SK-N-SH (cell line): ENCODE data around the gene PPP3CA. TPM values are rescaled to one million over a fixed set of nuclear protein-coding genes. Genes with fewer than 3 reads are reported as not detected.

Source experiments
- CTCF ChIA-PET: fragments of 300-600, 350-600 bp; formaldehyde crosslinking; extraction: SDS; loops from one replicate; lab custom pipeline; 2021; lab: Yijun Ruan, JAX
- POLR2A ChIA-PET: fragments of 350-600 bp; sonication (Branson Sonifier 250); formaldehyde crosslinking; extraction: SDS; loops from one replicate; lab custom pipeline; 2020; ENCODE audit warnings: antibody characterized with exemption, inconsistent platforms; lab: Yijun Ruan, JAX
- DNase-seq: peaks from one replicate; pipeline ENCODE4 v3.0.0; 2012
- H2AFZ ChIP-seq: fragments of 200-600 bp; sonication (generic); 2 replicates; pipeline ENCODE4 v1.8.1; 2016; ENCODE audit warnings: antibody characterized with exemption, mild to moderate bottlenecking, low read depth
- H3F3A ChIP-seq: fragments of 200-600 bp; sonication (generic); replicated peaks from 2 replicates; pipeline ENCODE3; 2016; ENCODE audit warnings: antibody characterized with exemption, mild to moderate bottlenecking; ENCODE audit not compliant: insufficient read depth
- H3K27ac ChIP-seq, 2 experiments: fragments of 200-500 bp in 1 of 2; fragments of 200-600 bp in 1 of 2; sonication (Bioruptor generic) in 1 of 2; sonication (generic), shearing (Covaris generic) in 1 of 2; 2 replicates each; pipeline versions ENCODE4 v1.5.1 to v1.6.1; 2014 to 2016; ENCODE audit warnings: low read depth in 2 of 2, inconsistent platforms in 1 of 2, low read length in 1 of 2, mild to moderate bottlenecking in 1 of 2, mixed read lengths in 1 of 2
- H3K27me3 ChIP-seq: fragments of 200-600 bp; sonication (generic), shearing (Covaris generic); 2 replicates; pipeline ENCODE4 v1.6.1; 2016; ENCODE audit warnings: mixed run types; ENCODE audit not compliant: insufficient read depth
- H3K36me3 ChIP-seq, 2 experiments: fragments of 200-500 bp in 1 of 2; fragments of 200-600 bp in 1 of 2; sonication (Bioruptor generic) in 1 of 2; sonication (generic) in 1 of 2; replicated peaks in 1 of 2; 2 replicates each; pipeline versions ENCODE3 to v1.5.1; 2014 to 2016; ENCODE audit warnings: low read length in 1 of 2, mild to moderate bottlenecking in 1 of 2; ENCODE audit not compliant: insufficient read depth in 2 of 2, control insufficient read depth in 1 of 2
- H3K4me1 ChIP-seq, 2 experiments: fragments of 200-500 bp in 1 of 2; fragments of 200-600 bp in 1 of 2; sonication (Bioruptor generic) in 1 of 2; sonication (generic), shearing (Covaris generic) in 1 of 2; 2 replicates each; pipeline versions ENCODE4 v1.5.1 to v1.6.1; 2014 to 2016; ENCODE audit warnings: low read depth in 1 of 2, low read length in 1 of 2, mixed run types in 1 of 2; ENCODE audit not compliant: insufficient read depth in 2 of 2, control insufficient read depth in 1 of 2
- H3K4me2 ChIP-seq: fragments of 200-600 bp; sonication (generic), shearing (Covaris generic); 2 replicates; pipeline ENCODE4 v1.6.1; 2017; ENCODE audit warnings: mixed run types
- H3K4me3 ChIP-seq, 2 experiments: fragments of 200-500 bp in 1 of 2; fragments of 200-600 bp in 1 of 2; sonication (Bioruptor generic) in 1 of 2; sonication (generic), shearing (Covaris generic) in 1 of 2; 2 replicates each; pipeline versions ENCODE4 v1.5.1 to v1.8.1; 2014 to 2016; ENCODE audit warnings: low read depth in 2 of 2, inconsistent platforms in 1 of 2, low read length in 1 of 2, mild to moderate bottlenecking in 1 of 2, mixed read lengths in 1 of 2, moderate library complexity in 1 of 2
- H3K79me2 ChIP-seq: fragments of 200-600 bp; sonication (generic); 2 replicates; pipeline ENCODE4 v1.8.1; 2017; ENCODE audit warnings: mild to moderate bottlenecking; ENCODE audit not compliant: insufficient read depth
- H3K9ac ChIP-seq: fragments of 200-600 bp; sonication (generic); 2 replicates; pipeline ENCODE4 v1.6.1; 2017; ENCODE audit warnings: mixed run types
- H3K9me2 ChIP-seq: fragments of 200-600 bp; sonication (generic); 2 replicates; pipeline ENCODE4 v1.6.1; 2017; ENCODE audit warnings: mixed run types
- H3K9me3 ChIP-seq: fragments of 200-600 bp; sonication (generic); 2 replicates; pipeline ENCODE4 v1.6.1; 2017; ENCODE audit warnings: mixed run types, mild to moderate bottlenecking, moderate library complexity
- H4K20me1 ChIP-seq: fragments of 200-600 bp; sonication (generic); 2 replicates; pipeline ENCODE4 v1.6.1; 2017; ENCODE audit warnings: mild to moderate bottlenecking, mixed run types; ENCODE audit not compliant: insufficient read depth
- CHD2 ChIP-seq: fragments of 150-350 bp; IDR thresholded peaks from 2 replicates; pipeline ENCODE4 v1.6.1; 2018; ENCODE audit warnings: low read length; ENCODE audit not compliant: partially characterized antibody
- ELF1 ChIP-seq: IDR thresholded peaks from 2 replicates; pipeline ENCODE4 v1.4.0; 2012
- EP300 ChIP-seq, 2 experiments: IDR thresholded peaks; 2 replicates each; pipeline versions ENCODE4 v1.4.0 to v1.6.1; 2012; ENCODE audit warnings: borderline replicate concordance in 1 of 2, low read depth in 1 of 2, low read length in 1 of 2
- FOSL2 ChIP-seq: IDR thresholded peaks from 2 replicates; pipeline ENCODE4 v1.4.0; 2012; ENCODE audit warnings: low read depth, mild to moderate bottlenecking, moderate library complexity, borderline replicate concordance
- FOXM1 ChIP-seq: IDR thresholded peaks from 2 replicates; pipeline ENCODE4 v1.4.0; 2012; ENCODE audit warnings: low read depth, mild to moderate bottlenecking
- GABPA ChIP-seq: IDR thresholded peaks from 2 replicates; pipeline ENCODE4 v1.4.0; 2012; ENCODE audit warnings: low read depth, mild to moderate bottlenecking
- GATA2 ChIP-seq: sonication (generic); formaldehyde crosslinking; IDR thresholded peaks from 2 replicates; pipeline ENCODE4 v1.5.0; 2020; ENCODE audit warnings: mild to moderate bottlenecking, missing genetic modification reagents
- JUND ChIP-seq: IDR thresholded peaks from 2 replicates; pipeline ENCODE4 v1.4.0; 2012
- MEF2A ChIP-seq: IDR thresholded peaks from 2 replicates; pipeline ENCODE4 v1.4.0; 2012; ENCODE audit warnings: low read depth, borderline replicate concordance
- NRF1 ChIP-seq: IDR thresholded peaks from 2 replicates; pipeline ENCODE4 v1.6.1; 2012; ENCODE audit warnings: low read depth, mild to moderate bottlenecking, low read length
- POLR2AphosphoS5 ChIP-seq: IDR thresholded peaks from 2 replicates; pipeline ENCODE4 v1.6.1; 2012; ENCODE audit warnings: low read depth, low read length
- RAD21 ChIP-seq: IDR thresholded peaks from 2 replicates; pipeline ENCODE4 v1.6.1; 2012; ENCODE audit warnings: mild to moderate bottlenecking, low read length
- RFX5 ChIP-seq: IDR thresholded peaks from 2 replicates; pipeline ENCODE4 v1.6.1; 2012; ENCODE audit warnings: mild to moderate bottlenecking, improper control_type of control experiment, low read length
- SIN3A ChIP-seq: IDR thresholded peaks from 2 replicates; pipeline ENCODE4 v1.6.1; 2012; ENCODE audit warnings: low read depth, mild to moderate bottlenecking, low read length, moderate library complexity, borderline replicate concordance
- TAF1 ChIP-seq: IDR thresholded peaks from 2 replicates; pipeline ENCODE4 v1.6.1; 2012; ENCODE audit warnings: low read depth, mild to moderate bottlenecking, low read length, moderate library complexity, borderline replicate concordance
- TCF12 ChIP-seq: IDR thresholded peaks from 2 replicates; pipeline ENCODE4 v1.4.0; 2012
- TEAD4 ChIP-seq: IDR thresholded peaks from 2 replicates; pipeline ENCODE4 v1.4.0; 2012; ENCODE audit warnings: mild to moderate bottlenecking, borderline replicate concordance; ENCODE audit not compliant: insufficient read depth
- YY1 ChIP-seq: IDR thresholded peaks from 2 replicates; pipeline ENCODE4 v1.4.0; 2012; ENCODE audit warnings: low read depth, mild to moderate bottlenecking
- WGBS: methylation state at CpG from one replicate; pipeline ENCODE4 v1.1.6; 2017; ENCODE audit warnings: low lambda C conversion rate; 5-methylcytosine and 5-hydroxymethylcytosine counted together
- polyA plus RNA-seq, 3 experiments: library from polyadenylated mRNA; depleted of rRNA; stranded (reverse); fragments of >200 nt; gene quantifications; 2 replicates each; pipeline ENCODE4 v1.2.3, GENCODE V29; 2012
- TF ChIP-seq, protein P1 (sequence below): IDR thresholded peaks from 2 replicates; pipeline ENCODE4; 2012
- TF ChIP-seq, protein P2 (sequence below): IDR thresholded peaks from 2 replicates; pipeline ENCODE4 v1.4.0; 2012; ENCODE audit warnings: low read depth, borderline replicate concordance
- TF ChIP-seq, protein P3 (sequence below): fragments of 150-350 bp; IDR thresholded peaks from 2 replicates; pipeline ENCODE4 v1.6.1; 2017; ENCODE audit warnings: antibody characterized with exemption, low read length, low read depth, borderline replicate concordance
- TF ChIP-seq, protein P4 (sequence below): fragments of 150-350 bp; IDR thresholded peaks from 2 replicates; pipeline ENCODE4 v1.6.1; 2016; ENCODE audit warnings: mild to moderate bottlenecking, low read depth, low read length

PPP3CA gene
- polyA plus RNA-seq, 1 of the 3 experiments (the other 2 are of a cell fraction): 10.7 TPM

DNA sequence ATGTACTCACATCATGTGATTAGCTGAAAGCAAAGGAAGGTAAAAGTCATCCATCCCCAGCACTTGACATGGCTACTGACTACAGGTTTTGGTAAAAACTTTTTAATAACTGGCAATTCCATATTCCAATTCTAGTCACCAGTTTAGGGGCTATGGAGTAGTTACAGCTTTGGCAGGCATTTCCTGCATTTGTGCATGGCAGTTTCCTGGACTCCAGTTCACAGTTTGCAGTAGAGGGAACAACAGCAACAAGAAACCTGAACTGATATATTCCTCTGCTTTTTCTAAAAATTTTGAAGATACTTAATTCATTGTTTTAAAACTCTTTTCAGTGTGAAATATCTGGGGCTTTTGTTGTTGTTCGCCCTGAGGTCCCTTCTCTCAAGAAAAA lies 184.3 kb downstream of the PPP3CA start:
- H3K79me2 ChIP-seq: 0 out of 2 replicates have a peak, but pooled peaks cover 6% of the 10 kb centered on the region
- no peak overlapping the region for H3K9ac ChIP-seq
- H3K36me3 ChIP-seq: peaks cover 0 to 3% of the 10 kb centered on the region in 2 experiments
- TF ChIP-seq, protein P1, sequence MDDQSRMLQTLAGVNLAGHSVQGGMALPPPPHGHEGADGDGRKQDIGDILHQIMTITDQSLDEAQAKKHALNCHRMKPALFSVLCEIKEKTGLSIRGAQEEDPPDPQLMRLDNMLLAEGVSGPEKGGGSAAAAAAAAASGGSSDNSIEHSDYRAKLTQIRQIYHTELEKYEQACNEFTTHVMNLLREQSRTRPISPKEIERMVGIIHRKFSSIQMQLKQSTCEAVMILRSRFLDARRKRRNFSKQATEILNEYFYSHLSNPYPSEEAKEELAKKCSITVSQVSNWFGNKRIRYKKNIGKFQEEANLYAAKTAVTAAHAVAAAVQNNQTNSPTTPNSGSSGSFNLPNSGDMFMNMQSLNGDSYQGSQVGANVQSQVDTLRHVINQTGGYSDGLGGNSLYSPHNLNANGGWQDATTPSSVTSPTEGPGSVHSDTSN: no peak
- TF ChIP-seq TCF12 (no peak), MEF2A (no peak), GABPA (no peak), GATA2 (CRISPR knock-in tag) (no peak), RFX5 (no peak), POLR2AphosphoS5 (no peak), CHD2 (no peak), NRF1 (no peak), TAF1 (no peak), ELF1 (no peak)
- H3K4me2 ChIP-seq: no peak overlapping the region
- peaks cover 3% of the 10 kb centered on the region for H3F3A ChIP-seq
- H4K20me1 ChIP-seq: no peaks in the 10 kb centered on the region
- 100% methylated on average over 1 of the region's 1 CpG for WGBS
- H3K9me2 ChIP-seq: no peaks in the 10 kb centered on the region
- CTCF ChIA-PET: interaction anchor here (0.6 to 0.9 kb wide), 2 partner anchors 175 to 569 kb away, joined by 3 read pairs; no protein-coding TSS in a partner anchor
- no peak overlapping the region for H3K27ac ChIP-seq
- no peaks in the 10 kb centered on the region for H3K27me3 ChIP-seq
- no peak for DNase-seq
- no peak overlapping the region for H3K4me3 ChIP-seq
- H3K4me1 ChIP-seq: peaks cover 3 to 10% of the 10 kb centered on the region in 2 experiments; a peak in 3 of 4 replicates
- POLR2A ChIA-PET: no interaction called here
- no peaks in the 10 kb centered on the region for H3K9me3 ChIP-seq
- H2AFZ ChIP-seq: no peak overlapping the region

DNA sequence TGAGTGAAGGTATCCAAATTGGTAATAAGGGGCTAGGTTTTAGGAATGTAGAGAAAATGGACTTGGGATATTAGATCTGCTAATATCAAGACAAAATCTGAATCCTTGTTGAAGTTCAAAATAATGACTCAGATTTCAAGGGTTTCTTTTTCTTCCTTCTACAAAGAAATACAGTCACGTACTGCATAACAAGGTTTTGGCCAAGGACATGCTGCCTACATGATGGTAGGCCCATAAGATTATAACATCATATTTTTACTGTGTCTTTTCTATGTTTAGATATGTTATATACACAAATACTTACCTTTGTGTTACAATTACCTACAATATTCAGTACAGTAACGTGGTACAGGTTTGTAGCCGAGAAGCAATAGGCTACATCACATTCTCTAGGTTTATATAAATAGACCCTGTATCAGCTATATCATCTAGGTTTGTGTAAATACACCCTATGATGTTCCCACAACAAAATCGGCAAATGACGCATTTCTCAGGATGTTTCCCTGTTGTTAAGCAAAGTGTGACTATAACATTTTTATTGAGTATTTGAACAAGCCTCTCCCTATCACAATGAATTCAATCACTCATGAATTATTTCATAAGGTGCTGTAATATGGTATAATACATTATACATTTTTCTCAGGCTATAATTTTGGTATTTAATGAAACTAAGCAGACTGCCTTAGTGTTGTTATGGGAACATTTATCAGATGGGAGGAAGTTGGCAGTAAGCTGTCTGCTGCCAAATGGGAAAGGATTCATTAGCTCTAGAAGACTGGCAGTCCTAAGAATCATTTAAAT lies 186.3 kb downstream of the PPP3CA start:
- H3K27me3 ChIP-seq: no peaks in the 10 kb centered on the region
- no peak overlapping the region for H3K9ac ChIP-seq
- H3K27ac ChIP-seq: no peak overlapping the region; a peak in 1 of 4 replicates
- ChIA-PET CTCF (no interaction called here), POLR2A (no interaction called here)
- no peaks in the 10 kb centered on the region for H4K20me1 ChIP-seq
- H3F3A ChIP-seq: peaks cover 8% of the 10 kb centered on the region
- H3K36me3 ChIP-seq: peaks cover 0 to 3% of the 10 kb centered on the region in 2 experiments
- WGBS: 80% methylated on average over 5 of the region's 5 CpGs
- 0 out of 2 replicates have a peak, but pooled peaks cover 6% of the 10 kb centered on the region for H3K79me2 ChIP-seq
- H3K9me2 ChIP-seq: no peaks in the 10 kb centered on the region
- no peak overlapping the region for H2AFZ ChIP-seq
- DNase-seq: no peak
- TF ChIP-seq YY1 (no peak), RAD21 (no peak), FOXM1 (no peak), TEAD4 (no peak), JUND (no peak), SIN3A (no peak), EP300 (IDR thresholded peaks at IDR 0.05; ENCODE audit: borderline replicate concordance in 1 of 2, low read depth in 1 of 2, low read length in 1 of 2) (no peak), MEF2A (no peak), FOSL2 (no peak), TAF1 (no peak)
- TF ChIP-seq, protein P2, sequence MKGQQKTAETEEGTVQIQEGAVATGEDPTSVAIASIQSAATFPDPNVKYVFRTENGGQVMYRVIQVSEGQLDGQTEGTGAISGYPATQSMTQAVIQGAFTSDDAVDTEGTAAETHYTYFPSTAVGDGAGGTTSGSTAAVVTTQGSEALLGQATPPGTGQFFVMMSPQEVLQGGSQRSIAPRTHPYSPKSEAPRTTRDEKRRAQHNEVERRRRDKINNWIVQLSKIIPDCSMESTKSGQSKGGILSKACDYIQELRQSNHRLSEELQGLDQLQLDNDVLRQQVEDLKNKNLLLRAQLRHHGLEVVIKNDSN: no peak
- TF ChIP-seq, protein P3, sequence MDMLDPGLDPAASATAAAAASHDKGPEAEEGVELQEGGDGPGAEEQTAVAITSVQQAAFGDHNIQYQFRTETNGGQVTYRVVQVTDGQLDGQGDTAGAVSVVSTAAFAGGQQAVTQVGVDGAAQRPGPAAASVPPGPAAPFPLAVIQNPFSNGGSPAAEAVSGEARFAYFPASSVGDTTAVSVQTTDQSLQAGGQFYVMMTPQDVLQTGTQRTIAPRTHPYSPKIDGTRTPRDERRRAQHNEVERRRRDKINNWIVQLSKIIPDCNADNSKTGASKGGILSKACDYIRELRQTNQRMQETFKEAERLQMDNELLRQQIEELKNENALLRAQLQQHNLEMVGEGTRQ: no peak
- TF ChIP-seq, protein P4, sequence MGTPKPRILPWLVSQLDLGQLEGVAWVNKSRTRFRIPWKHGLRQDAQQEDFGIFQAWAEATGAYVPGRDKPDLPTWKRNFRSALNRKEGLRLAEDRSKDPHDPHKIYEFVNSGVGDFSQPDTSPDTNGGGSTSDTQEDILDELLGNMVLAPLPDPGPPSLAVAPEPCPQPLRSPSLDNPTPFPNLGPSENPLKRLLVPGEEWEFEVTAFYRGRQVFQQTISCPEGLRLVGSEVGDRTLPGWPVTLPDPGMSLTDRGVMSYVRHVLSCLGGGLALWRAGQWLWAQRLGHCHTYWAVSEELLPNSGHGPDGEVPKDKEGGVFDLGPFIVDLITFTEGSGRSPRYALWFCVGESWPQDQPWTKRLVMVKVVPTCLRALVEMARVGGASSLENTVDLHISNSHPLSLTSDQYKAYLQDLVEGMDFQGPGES: no peak
- no peak overlapping the region for H3K4me2 ChIP-seq
- H3K4me1 ChIP-seq: peaks cover 0 to 28% of the 10 kb centered on the region in 2 experiments
- no peaks in the 10 kb centered on the region for H3K9me3 ChIP-seq
- H3K4me3 ChIP-seq: no peak overlapping the region
